SU-DHL-6 (cell line): ENCODE data around the gene NR2F2.

ENCODE experiments used
- H2AFZ ChIP-seq: fragments of 200-600 bp; sonication (generic); 2 replicates; pipeline ENCODE4 v1.6.1; 2014; ENCODE audit warnings: low read depth, mild to moderate bottlenecking, moderate library complexity, mixed read lengths, antibody characterized with exemption, low read length; ENCODE audit not compliant: severe bottlenecking
- H3F3A ChIP-seq: fragments of 200-600 bp; shearing (Covaris generic); 2 replicates; pipeline ENCODE4 v1.6.0; 2016; ENCODE audit warnings: antibody characterized with exemption, mild to moderate bottlenecking; ENCODE audit not compliant: insufficient read depth
- H3K27ac ChIP-seq: fragments of 200-600 bp; sonication (generic); 2 replicates; pipeline ENCODE4 v1.5.1; 2016; ENCODE audit warnings: low read depth, mild to moderate bottlenecking, low read length, moderate library complexity, mixed read lengths
- H3K27me3 ChIP-seq: fragments of 200-600 bp; sonication (generic), shearing (Covaris generic); 2 replicates; pipeline ENCODE4 v1.6.0; 2014; ENCODE audit warnings: mild to moderate bottlenecking, low read length
- H3K36me3 ChIP-seq: fragments of 200-600 bp; sonication (generic); 2 replicates; pipeline ENCODE4 v1.6.1; 2014; ENCODE audit warnings: mild to moderate bottlenecking, low read length, mixed read lengths
- H3K4me2 ChIP-seq: fragments of 300-600, 200-600 bp; shearing (Covaris generic), sonication (generic); 2 replicates; pipeline ENCODE4 v1.6.0; 2014; ENCODE audit warnings: low read length, low read depth, mild to moderate bottlenecking; ENCODE audit not compliant: poor library complexity, severe bottlenecking
- H3K4me3 ChIP-seq: fragments of 200-600 bp; sonication (generic); 2 replicates; pipeline ENCODE4 v1.5.1; 2014; ENCODE audit warnings: antibody characterized with exemption, low read length, mild to moderate bottlenecking, mixed read lengths; ENCODE audit not compliant: insufficient read depth, poor library complexity, severe bottlenecking
- H3K79me2 ChIP-seq: fragments of 200-600 bp; sonication (generic); 2 replicates; pipeline ENCODE4 v1.6.1; 2014; ENCODE audit warnings: mild to moderate bottlenecking, low read length, moderate library complexity; ENCODE audit not compliant: insufficient read depth
- H3K9ac ChIP-seq: fragments of 200-600 bp; sonication (generic); 2 replicates; pipeline ENCODE4 v1.7.0; 2014; ENCODE audit warnings: mild to moderate bottlenecking, low read length
- H3K9me2 ChIP-seq: fragments of 200-600 bp; sonication (generic); replicated peaks from 2 replicates; pipeline ENCODE4 v1.6.1; 2014; ENCODE audit warnings: low read length; ENCODE audit not compliant: insufficient read depth
- H3K9me3 ChIP-seq: fragments of 200-600 bp; sonication (generic); 2 replicates; pipeline ENCODE4 v1.6.1; 2014; ENCODE audit warnings: low read length, mixed read lengths; ENCODE audit not compliant: insufficient read depth
- H4K20me1 ChIP-seq: fragments of 200-600 bp; sonication (generic); 2 replicates; pipeline ENCODE4 v1.6.1; 2014; ENCODE audit warnings: low read depth, mild to moderate bottlenecking, antibody characterized with exemption, low read length, moderate library complexity, mixed read lengths
- EZH2phosphoT487 ChIP-seq: fragments of 200-600 bp; sonication (generic), shearing (Covaris generic); conservative IDR thresholded peaks from 2 replicates; pipeline ENCODE4 v1.6.1; 2018; ENCODE audit warnings: mild to moderate bottlenecking, antibody characterized with exemption, low read length, moderate library complexity, mixed read lengths
- TF ChIP-seq, protein P1 (sequence below): fragments of 200-600 bp; sonication (generic); IDR thresholded peaks from one replicate; pipeline ENCODE4 v1.5.1; 2017; ENCODE audit warnings: antibody characterized with exemption, mild to moderate bottlenecking, low read length, moderate library complexity; ENCODE audit not compliant: insufficient read depth, poor library complexity, severe bottlenecking

The NR2F2 gene

DNA sequence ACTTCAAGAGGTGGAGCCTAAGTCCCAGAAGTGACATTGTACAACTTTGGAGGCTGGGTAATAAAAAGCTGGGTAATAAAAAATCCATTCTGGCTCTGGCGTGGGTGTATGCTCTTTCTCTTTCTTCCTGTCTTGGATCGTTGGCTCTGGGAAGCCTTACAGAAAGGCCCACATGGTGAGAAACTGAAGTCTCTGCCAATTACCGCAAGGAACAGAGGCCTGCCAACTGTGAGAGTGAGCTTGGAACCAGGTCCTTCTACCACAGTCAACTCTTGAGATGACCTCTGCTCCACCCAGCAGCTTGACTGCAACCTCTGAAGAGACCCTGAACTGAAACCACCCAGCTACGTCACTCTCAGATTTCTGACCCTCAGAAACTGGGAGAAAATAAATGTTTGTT lies 51.0 kb downstream of the NR2F2 start:
- no peaks in the 10 kb centered on the region for H4K20me1 ChIP-seq
- H3K9me3 ChIP-seq: no peaks in the 10 kb centered on the region
- no peak overlapping the region for H2AFZ ChIP-seq
- no peak overlapping the region for H3K4me3 ChIP-seq
- H3K36me3 ChIP-seq: no peaks in the 10 kb centered on the region
- no peak overlapping the region for H3K27ac ChIP-seq
- H3K9ac ChIP-seq: no peak overlapping the region
- TF ChIP-seq, protein P1, sequence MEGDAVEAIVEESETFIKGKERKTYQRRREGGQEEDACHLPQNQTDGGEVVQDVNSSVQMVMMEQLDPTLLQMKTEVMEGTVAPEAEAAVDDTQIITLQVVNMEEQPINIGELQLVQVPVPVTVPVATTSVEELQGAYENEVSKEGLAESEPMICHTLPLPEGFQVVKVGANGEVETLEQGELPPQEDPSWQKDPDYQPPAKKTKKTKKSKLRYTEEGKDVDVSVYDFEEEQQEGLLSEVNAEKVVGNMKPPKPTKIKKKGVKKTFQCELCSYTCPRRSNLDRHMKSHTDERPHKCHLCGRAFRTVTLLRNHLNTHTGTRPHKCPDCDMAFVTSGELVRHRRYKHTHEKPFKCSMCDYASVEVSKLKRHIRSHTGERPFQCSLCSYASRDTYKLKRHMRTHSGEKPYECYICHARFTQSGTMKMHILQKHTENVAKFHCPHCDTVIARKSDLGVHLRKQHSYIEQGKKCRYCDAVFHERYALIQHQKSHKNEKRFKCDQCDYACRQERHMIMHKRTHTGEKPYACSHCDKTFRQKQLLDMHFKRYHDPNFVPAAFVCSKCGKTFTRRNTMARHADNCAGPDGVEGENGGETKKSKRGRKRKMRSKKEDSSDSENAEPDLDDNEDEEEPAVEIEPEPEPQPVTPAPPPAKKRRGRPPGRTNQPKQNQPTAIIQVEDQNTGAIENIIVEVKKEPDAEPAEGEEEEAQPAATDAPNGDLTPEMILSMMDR: no peak
- no peak for TF ChIP-seq EZH2phosphoT487
- H3K9me2 ChIP-seq: no peaks in the 10 kb centered on the region
- no peaks in the 10 kb centered on the region for H3K79me2 ChIP-seq
- H3K27me3 ChIP-seq: no peaks in the 10 kb centered on the region
- no peaks in the 10 kb centered on the region for H3F3A ChIP-seq
- no peak overlapping the region for H3K4me2 ChIP-seq

DNA sequence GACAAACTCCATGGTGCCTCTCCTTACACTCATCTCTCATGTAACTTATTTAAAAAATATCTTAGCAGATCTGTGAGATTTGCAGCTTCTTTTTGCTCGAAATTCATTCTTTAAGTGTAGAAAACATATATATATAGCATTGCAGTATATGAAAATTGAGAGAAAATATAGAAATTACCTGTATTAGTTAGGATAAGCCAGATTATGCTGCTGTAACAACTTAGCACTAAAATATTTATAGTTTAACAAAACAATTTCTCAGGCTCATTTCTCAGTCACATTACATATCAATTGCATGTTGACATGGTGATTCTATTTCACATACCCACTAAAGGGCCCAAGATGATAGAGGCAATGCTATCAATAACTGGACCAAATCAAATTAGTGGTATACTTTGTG lies 54.7 kb downstream of the NR2F2 start:
- no peak for TF ChIP-seq EZH2phosphoT487
- TF ChIP-seq, protein P1: no peak
- no peaks in the 10 kb centered on the region for H4K20me1 ChIP-seq
- no peaks in the 10 kb centered on the region for H3F3A ChIP-seq

DNA sequence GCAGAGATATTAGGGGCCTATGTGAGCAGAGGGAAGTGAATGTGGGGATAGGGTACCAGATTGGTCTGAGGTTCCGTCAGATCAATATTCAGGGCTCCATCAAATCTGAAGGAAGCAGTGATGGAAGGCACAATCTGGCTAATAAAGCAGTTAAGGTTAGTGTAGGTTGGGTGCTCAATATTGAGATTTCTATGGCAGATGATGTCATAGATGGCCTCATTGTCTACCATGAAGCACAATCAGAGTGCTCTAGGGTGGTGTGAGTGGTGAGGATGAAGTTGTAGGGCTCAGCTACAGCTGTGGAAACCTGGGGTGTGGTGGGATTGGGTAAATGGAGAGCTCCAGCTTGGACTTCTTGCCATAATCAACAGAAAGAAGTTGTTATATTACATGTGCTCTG lies 58.2 kb downstream of the NR2F2 start:
- Histone ChIP-seq H3K36me3 (no peaks in the 10 kb centered on the region), H3K79me2 (no peaks in the 10 kb centered on the region), H3K9ac (no peak overlapping the region), H4K20me1 (no peaks in the 10 kb centered on the region), H3K27me3 (no peaks in the 10 kb centered on the region), H3K9me3 (no peaks in the 10 kb centered on the region), H3F3A (no peaks in the 10 kb centered on the region), H3K4me2 (no peak overlapping the region), H3K27ac (no peak overlapping the region), H3K9me2 (no peaks in the 10 kb centered on the region), H3K4me3 (no peak overlapping the region), H2AFZ (no peak overlapping the region)
- no peak for TF ChIP-seq EZH2phosphoT487
- TF ChIP-seq, protein P1: no peak

More for the DNA sequence above, 54.7 kb downstream of the NR2F2 start:
- H3K36me3 ChIP-seq: no peaks in the 10 kb centered on the region
- H3K9me2 ChIP-seq: no peaks in the 10 kb centered on the region
- H3K27me3 ChIP-seq: no peaks in the 10 kb centered on the region
- H3K9ac ChIP-seq: no peak overlapping the region
- no peak overlapping the region for H2AFZ ChIP-seq
- H3K79me2 ChIP-seq: no peaks in the 10 kb centered on the region
- no peak overlapping the region for H3K27ac ChIP-seq
- no peak overlapping the region for H3K4me3 ChIP-seq
- no peaks in the 10 kb centered on the region for H3K9me3 ChIP-seq
- H3K4me2 ChIP-seq: no peak overlapping the region
